ENCODE measurements around the gene ADORA1.

ADORA1 gene

DNA sequence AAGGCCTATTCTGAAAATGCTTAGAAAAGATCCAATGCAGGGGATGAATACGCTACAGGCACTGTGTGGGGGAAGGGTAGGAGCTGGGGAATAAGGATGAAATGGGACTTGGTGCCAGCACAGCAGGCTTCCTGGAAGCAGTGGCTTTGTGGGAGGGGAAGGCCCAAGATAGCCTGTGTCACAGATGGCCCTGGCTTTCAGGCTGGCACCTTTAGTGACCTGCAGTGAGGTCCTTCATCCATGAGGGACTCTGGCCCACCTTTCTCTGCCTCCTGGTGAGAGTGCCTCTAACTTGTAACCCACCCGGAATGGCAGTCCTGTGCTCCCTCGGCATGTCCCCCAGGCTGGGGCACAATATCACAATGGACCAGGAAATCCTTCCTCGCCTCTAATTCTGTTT lies 58.1 kb downstream of the ADORA1 start:
- peak overlapping the region in 1 of 2 donors; percentile 6 for H3K4me3 ChIP-seq (replicated peaks in 1 of 2; ENCODE audit: low read depth in 2 of 2, low read length in 2 of 2)
- TF ChIP-seq, protein P1, sequence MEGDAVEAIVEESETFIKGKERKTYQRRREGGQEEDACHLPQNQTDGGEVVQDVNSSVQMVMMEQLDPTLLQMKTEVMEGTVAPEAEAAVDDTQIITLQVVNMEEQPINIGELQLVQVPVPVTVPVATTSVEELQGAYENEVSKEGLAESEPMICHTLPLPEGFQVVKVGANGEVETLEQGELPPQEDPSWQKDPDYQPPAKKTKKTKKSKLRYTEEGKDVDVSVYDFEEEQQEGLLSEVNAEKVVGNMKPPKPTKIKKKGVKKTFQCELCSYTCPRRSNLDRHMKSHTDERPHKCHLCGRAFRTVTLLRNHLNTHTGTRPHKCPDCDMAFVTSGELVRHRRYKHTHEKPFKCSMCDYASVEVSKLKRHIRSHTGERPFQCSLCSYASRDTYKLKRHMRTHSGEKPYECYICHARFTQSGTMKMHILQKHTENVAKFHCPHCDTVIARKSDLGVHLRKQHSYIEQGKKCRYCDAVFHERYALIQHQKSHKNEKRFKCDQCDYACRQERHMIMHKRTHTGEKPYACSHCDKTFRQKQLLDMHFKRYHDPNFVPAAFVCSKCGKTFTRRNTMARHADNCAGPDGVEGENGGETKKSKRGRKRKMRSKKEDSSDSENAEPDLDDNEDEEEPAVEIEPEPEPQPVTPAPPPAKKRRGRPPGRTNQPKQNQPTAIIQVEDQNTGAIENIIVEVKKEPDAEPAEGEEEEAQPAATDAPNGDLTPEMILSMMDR (IDR thresholded peaks at IDR 0.05; ENCODE audit: low read depth, low read length): no peak
- DNase-seq (ENCODE audit: low read depth in 2 of 2): no peak

DNA sequence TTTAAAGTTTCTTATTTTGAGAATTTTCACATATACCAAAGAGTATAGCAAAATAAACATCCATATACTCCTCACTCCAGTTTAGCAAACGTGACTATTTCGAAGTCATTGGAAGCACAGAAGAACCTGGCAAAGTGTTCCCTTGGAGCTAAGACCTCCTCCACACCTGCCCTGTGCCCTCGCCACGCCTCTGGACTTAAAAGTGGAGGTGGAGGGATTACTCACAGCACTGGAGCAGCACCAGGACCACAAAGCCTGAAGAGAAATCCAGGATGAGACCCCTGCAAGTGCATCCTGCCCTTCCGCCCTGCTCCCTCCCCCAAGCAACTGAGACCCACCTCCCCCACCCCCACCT lies 58.5 kb downstream of the ADORA1 start:
- DNase-seq (ENCODE audit: low read depth in 2 of 2): no peak
- TF ChIP-seq, protein P1 (IDR thresholded peaks at IDR 0.05; ENCODE audit: low read depth, low read length): no peak
- H3K4me3 ChIP-seq (replicated peaks in 1 of 2; ENCODE audit: low read depth in 2 of 2, low read length in 2 of 2): no peak overlapping the region

DNA sequence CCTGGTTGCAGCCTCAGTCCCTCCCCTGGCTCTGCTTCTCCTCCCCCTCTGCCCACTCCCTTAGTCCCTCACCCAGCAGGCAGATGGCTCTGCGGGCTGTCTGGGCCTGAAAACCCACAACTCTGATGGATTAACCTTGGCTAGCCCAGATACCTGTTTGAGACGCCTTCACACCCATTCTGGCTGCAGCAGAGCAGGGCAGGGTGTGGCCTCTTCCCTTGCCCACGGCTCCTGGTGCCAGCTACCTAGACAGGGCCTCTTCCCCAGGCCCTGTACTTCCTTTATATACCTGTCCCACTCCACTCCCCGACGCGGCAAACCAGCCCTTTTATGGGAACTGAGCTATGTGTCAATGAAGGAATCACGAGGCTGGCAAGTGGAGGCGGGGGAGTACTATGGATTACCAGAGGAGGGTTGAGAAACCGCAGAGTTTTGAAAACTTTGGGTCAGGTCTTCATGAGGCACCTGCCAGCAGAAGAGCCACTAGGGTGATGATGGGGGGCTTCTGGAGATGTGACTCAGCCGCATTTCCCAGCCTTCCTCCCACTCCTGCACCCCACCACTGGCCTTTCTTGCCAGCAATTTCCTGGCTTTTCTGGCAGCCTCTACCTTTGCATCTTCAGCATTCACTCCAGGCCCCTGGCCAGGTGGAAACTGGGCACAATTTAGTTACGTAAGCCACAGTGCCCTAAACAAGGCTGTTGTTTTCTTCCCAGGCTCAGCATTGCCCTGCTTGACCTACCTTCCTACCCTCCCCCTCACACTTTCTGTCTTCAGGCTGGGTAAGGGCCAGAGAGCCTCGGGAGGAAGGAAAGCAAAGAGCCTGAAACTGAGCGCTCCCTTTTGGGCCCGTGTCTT lies 59.1 kb downstream of the ADORA1 start, which contains the start of gene CHI3L1:
Gene CHI3L1 (minus strand): TSS at position 259 of the 858 bp plus-strand sequence. CDS start 81 bp downstream, at position 178.
- TF ChIP-seq, protein P1 (IDR thresholded peaks at IDR 0.05; ENCODE audit: low read depth, low read length): no peak
- peak within 1 kb of the TSS in 1 of 2 donors; percentile 6 for H3K4me3 ChIP-seq (replicated peaks in 1 of 2; ENCODE audit: low read depth in 2 of 2, low read length in 2 of 2)

DNA sequence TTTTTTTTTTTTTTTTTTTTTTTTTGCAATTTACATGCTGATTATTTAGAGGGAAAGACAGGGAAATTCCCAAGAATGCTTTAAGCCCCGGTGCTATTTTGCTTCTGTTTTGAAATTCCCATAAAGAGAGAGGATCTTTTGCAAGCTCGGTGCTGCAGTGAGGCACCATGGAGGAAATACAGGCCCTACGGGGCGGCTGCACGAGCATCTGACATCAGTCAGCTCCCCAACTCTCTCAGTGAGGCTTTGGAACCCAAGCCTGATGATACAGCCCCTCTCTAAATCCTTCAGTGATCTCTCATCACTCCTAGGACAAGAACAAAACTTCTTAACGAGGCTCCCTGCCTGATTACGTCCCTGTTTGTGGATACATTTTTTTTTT lies 59.8 kb downstream of the ADORA1 start:
- H3K4me3 ChIP-seq (replicated peaks in 1 of 2; ENCODE audit: low read depth in 2 of 2, low read length in 2 of 2): no peak overlapping the region
- TF ChIP-seq, protein P1 (IDR thresholded peaks at IDR 0.05; ENCODE audit: low read depth, low read length): no peak
- DNase-seq (ENCODE audit: low read depth in 2 of 2): no peak

More for the DNA sequence above, 59.1 kb downstream of the ADORA1 start, which contains the start of gene CHI3L1:
- peak; percentile 20 to 87 for DNase-seq (ENCODE audit: low read depth in 2 of 2)

DNA sequence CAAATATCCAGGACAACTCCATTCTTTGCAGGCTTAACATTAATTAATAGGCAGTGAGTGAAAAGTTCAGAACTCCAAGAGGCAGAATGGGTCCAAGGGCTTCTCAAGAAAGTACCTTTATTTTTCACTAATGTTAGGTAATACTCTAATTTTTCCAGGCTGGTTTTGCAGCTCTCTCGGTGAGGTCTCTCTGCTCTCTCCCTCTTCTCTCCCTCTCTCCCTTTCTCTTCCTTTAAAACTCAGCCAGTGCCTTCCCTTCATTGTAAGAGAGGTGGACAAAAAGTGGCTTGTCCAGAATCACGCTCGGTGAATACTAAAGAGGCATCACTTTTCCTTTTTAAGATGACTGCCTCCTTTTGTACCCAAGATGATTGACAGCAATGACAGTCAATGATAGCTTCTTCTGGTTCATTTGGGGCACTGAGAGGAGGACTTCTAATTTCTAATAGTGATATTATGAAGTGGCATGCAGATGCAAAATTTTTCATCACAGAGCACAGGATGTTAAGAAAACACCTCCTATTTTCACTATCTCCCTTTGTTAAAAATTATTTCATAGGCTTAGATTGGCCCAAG lies 60.3 kb downstream of the ADORA1 start:
- DNase-seq (ENCODE audit: low read depth in 2 of 2): no peak
- TF ChIP-seq, protein P1 (IDR thresholded peaks at IDR 0.05; ENCODE audit: low read depth, low read length): no peak
- no peak overlapping the region for H3K4me3 ChIP-seq (replicated peaks in 1 of 2; ENCODE audit: low read depth in 2 of 2, low read length in 2 of 2)

DNA sequence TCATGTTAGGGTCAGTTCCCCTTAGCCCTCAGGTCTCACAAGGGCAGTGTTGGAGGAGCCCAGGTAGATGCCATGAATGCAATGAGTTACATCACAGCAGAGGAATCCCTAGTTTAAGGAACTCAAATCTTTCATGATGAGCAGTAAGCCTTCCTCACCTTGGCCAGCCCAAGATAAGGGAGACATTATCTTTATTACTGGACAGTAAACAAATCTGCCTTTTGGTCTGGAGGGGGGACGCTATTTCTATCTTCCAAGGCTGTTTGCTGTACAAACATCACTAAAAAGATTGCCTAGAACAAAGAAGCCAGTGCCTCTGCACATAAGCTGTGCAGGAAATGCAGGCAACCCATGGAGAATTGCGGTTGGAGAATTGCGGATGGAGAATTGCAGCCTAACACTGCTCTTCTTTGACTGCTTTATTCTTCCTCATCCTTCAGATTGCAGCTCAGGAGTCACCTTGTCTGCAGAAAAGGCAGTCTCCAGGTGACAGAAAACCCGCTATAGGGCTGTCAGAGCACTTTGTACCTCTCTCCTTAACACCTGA lies 61.2 kb downstream of the ADORA1 start:
- TF ChIP-seq, protein P1 (IDR thresholded peaks at IDR 0.05; ENCODE audit: low read depth, low read length): no peak

More for the DNA sequence above, 61.2 kb downstream of the ADORA1 start:
- no peak overlapping the region for H3K4me3 ChIP-seq (replicated peaks in 1 of 2; ENCODE audit: low read depth in 2 of 2, low read length in 2 of 2)
- DNase-seq (ENCODE audit: low read depth in 2 of 2): no peak

All from cardiac fibroblast (primary cell).